ENCODE results near the gene CS.

Gene CS

GRCh38 chr12:56341616-56342015 lies 41.5 kb upstream of the CS start:
- H3K4me1 ChIP-seq (ENCODE audit: low read depth, poor library complexity, severe bottlenecking) = peaks cover 48% of the 10 kb centered on the region
- no peak overlapping the region for H3K4me2 ChIP-seq
- H3K27me3 ChIP-seq (ENCODE audit: insufficient read depth, low read depth) = no peaks in the 10 kb centered on the region
- no peak overlapping the region for H3K4me3 ChIP-seq (IDR thresholded peaks at IDR 0.05; ENCODE audit: insufficient read depth, low read depth, low read length)
- TF ChIP-seq CTCF (conservative IDR thresholded peaks at IDR 0.05; ENCODE audit: low read depth, low read length) = no peak
- H3K27ac ChIP-seq = no peak overlapping the region; the same call in 1 of the 2 replicates
- H2AFZ ChIP-seq (ENCODE audit: low read depth) = no peak overlapping the region
- H3K36me3 ChIP-seq (ENCODE audit: insufficient read depth) = no peaks in the 10 kb centered on the region
- no peaks in the 10 kb centered on the region for H4K20me1 ChIP-seq (ENCODE audit: insufficient read depth)
- no peaks in the 10 kb centered on the region for H3K79me2 ChIP-seq (ENCODE audit: insufficient read depth, low read depth)
- H3K9ac ChIP-seq = no peak overlapping the region

GRCh38 chr12:56339158-56339422 lies 39.0 kb upstream of the CS start:
- peak overlapping the region; percentile 74 for H2AFZ ChIP-seq (ENCODE audit: low read depth)
- no peaks in the 10 kb centered on the region for H3K27me3 ChIP-seq (ENCODE audit: insufficient read depth, low read depth)
- H3K79me2 ChIP-seq (ENCODE audit: insufficient read depth, low read depth) = no peaks in the 10 kb centered on the region
- TF ChIP-seq CTCF (conservative IDR thresholded peaks at IDR 0.05; ENCODE audit: low read depth, low read length) = no peak
- peaks cover 61% of the 10 kb centered on the region for H3K4me1 ChIP-seq (ENCODE audit: low read depth, poor library complexity, severe bottlenecking)
- H3K36me3 ChIP-seq (ENCODE audit: insufficient read depth) = no peaks in the 10 kb centered on the region
- H3K4me3 ChIP-seq (IDR thresholded peaks at IDR 0.05; ENCODE audit: insufficient read depth, low read depth, low read length) = no peak overlapping the region
- H4K20me1 ChIP-seq (ENCODE audit: insufficient read depth) = no peaks in the 10 kb centered on the region
- H3K27ac ChIP-seq = peak overlapping the region; percentile 76
- peak overlapping the region; percentile 46 for H3K9ac ChIP-seq
- H3K4me2 ChIP-seq = peak overlapping the region; percentile 88

- peak within 1 kb of the TSS; percentile 76 for H3K27ac ChIP-seq
- H3K79me2 ChIP-seq (ENCODE audit: insufficient read depth, low read depth) = no peaks in the 10 kb centered on the region
- H3K36me3 ChIP-seq (ENCODE audit: insufficient read depth) = no peaks in the 10 kb centered on the region
- no peak for TF ChIP-seq CTCF (conservative IDR thresholded peaks at IDR 0.05; ENCODE audit: low read depth, low read length)
- H3K27me3 ChIP-seq (ENCODE audit: insufficient read depth, low read depth) = no peaks in the 10 kb centered on the region
- peaks cover 61% of the 10 kb centered on the region for H3K4me1 ChIP-seq (ENCODE audit: low read depth, poor library complexity, severe bottlenecking)
- H3K4me3 ChIP-seq (IDR thresholded peaks at IDR 0.05; ENCODE audit: insufficient read depth, low read depth, low read length) = no peak within 1 kb of the TSS
- H4K20me1 ChIP-seq (ENCODE audit: insufficient read depth) = no peaks in the 10 kb centered on the region
- peak within 1 kb of the TSS; percentile 46 for H3K9ac ChIP-seq
- peak within 1 kb of the TSS; percentile 88 for H3K4me2 ChIP-seq
- H2AFZ ChIP-seq (ENCODE audit: low read depth) = peak within 1 kb of the TSS; percentile 74
These were observed 38.4 kb upstream of the CS start, which contains the start of gene IL23A for GRCh38 chr12:56338308-56339157. Gene IL23A (plus strand): TSS chr12:56338884. CDS start chr12:56339045, 161 bp downstream.

- Histone ChIP-seq H3K79me2 (ENCODE audit: insufficient read depth, low read depth) (0 out of 2 replicates have a peak, but pooled peaks cover 3% of the 10 kb centered on the region), H2AFZ (ENCODE audit: low read depth) (peak overlapping the region; percentile 40), H3K9ac (peak overlapping the region; percentile 9; the same call in 1 of the 2 replicates), H3K4me2 (peak overlapping the region; percentile 88), H3K27me3 (ENCODE audit: insufficient read depth, low read depth) (no peaks in the 10 kb centered on the region), H3K27ac (peak overlapping the region; percentile 76), H4K20me1 (ENCODE audit: insufficient read depth) (no peaks in the 10 kb centered on the region), H3K36me3 (ENCODE audit: insufficient read depth) (no peaks in the 10 kb centered on the region), H3K4me1 (ENCODE audit: low read depth, poor library complexity, severe bottlenecking) (peaks cover 67% of the 10 kb centered on the region), H3K4me3 (IDR thresholded peaks at IDR 0.05; ENCODE audit: insufficient read depth, low read depth, low read length) (no peak overlapping the region)
- TF ChIP-seq CTCF (conservative IDR thresholded peaks at IDR 0.05; ENCODE audit: low read depth, low read length) = 0 out of 2 replicates have a peak, but pooled peaks have one; percentile 16
These were observed 37.7 kb upstream of the CS start for GRCh38 chr12:56337753-56338251.

Measured in KMS-11 (cell line).